H1 (cell line): ENCODE data around the gene SCN4A. TPM values are rescaled to one million over a fixed set of nuclear protein-coding genes. Genes with fewer than 3 reads are reported as not detected.

Source experiments
- CTCF ChIA-PET: fragments of 300-600 bp; sonication (Branson Sonifier 250); formaldehyde crosslinking; loops from one replicate; lab custom pipeline; 2021; ENCODE audit not compliant: partially characterized antibody; lab: Charles Lee
- POLR2A ChIA-PET: fragments of 300-600 bp; sonication (Branson Sonifier 250); formaldehyde crosslinking; loops from one replicate; lab custom pipeline; 2021; ENCODE audit warnings: inconsistent platforms; ENCODE audit not compliant: partially characterized antibody; lab: Charles Lee
- DNase-seq, 2 experiments: peaks; one replicate each; pipeline versions ENCODE4 v3.0.0 to v3.0.0-alpha.2; 2010 to 2022; ENCODE audit warnings: low spot score in 2 of 2, low read depth in 1 of 2, mixed read lengths in 1 of 2
- FAIRE-seq: peaks from 2 replicates; lab custom pipeline; 2011; peaks lifted over from hg19 to GRCh38; lab: Jason Lieb, UNC
- H2AFZ ChIP-seq: 2 replicates; pipeline ENCODE4 v1.8.1; 2012; ENCODE audit warnings: low read length, inconsistent platforms
- H2AK5ac ChIP-seq: 2 replicates; pipeline ENCODE4 v1.6.1; 2013; ENCODE audit warnings: low read depth, low read length
- H2BK120ac ChIP-seq: replicated peaks from 2 replicates; pipeline ENCODE3; 2013; ENCODE audit warnings: low read depth, low read length, inconsistent platforms
- H2BK12ac ChIP-seq: 2 replicates; pipeline ENCODE4 v1.6.1; 2013; ENCODE audit warnings: low read depth, low read length
- H2BK15ac ChIP-seq: 2 replicates; pipeline ENCODE4 v1.6.1; 2013; ENCODE audit warnings: low read length
- H2BK20ac ChIP-seq: 2 replicates; pipeline ENCODE4 v1.6.1; 2013; ENCODE audit warnings: low read length
- H2BK5ac ChIP-seq: 2 replicates; pipeline ENCODE4 v1.6.1; 2013; ENCODE audit warnings: low read depth, low read length
- H3K14ac ChIP-seq: 2 replicates; pipeline ENCODE4 v1.6.1; 2013; ENCODE audit warnings: inconsistent platforms; ENCODE audit not compliant: insufficient read length
- H3K18ac ChIP-seq: 2 replicates; pipeline ENCODE4 v1.6.1; 2013; ENCODE audit warnings: low read length; ENCODE audit errors: extremely low read depth
- H3K23ac ChIP-seq: 2 replicates; pipeline ENCODE4 v1.6.1; 2013; ENCODE audit warnings: inconsistent platforms; ENCODE audit not compliant: insufficient read length
- H3K23me2 ChIP-seq: 2 replicates; pipeline ENCODE4 v1.6.1; 2013; ENCODE audit warnings: low read depth, low read length
- H3K27ac ChIP-seq: 2 replicates; pipeline ENCODE4 v1.6.1; 2011; ENCODE audit warnings: low read depth, low read length, inconsistent platforms
- H3K27me3 ChIP-seq, 4 experiments: replicated peaks in 1 of 4; 1 replicate in 1 of 4; 2 replicates in 3 of 4; pipeline versions ENCODE4 v1.6.1 to v1.8.1; 2011 to 2013; ENCODE audit warnings: low read length in 3 of 4, mild to moderate bottlenecking in 3 of 4, inconsistent platforms in 2 of 4, mixed read lengths in 2 of 4, moderate library complexity in 1 of 4; ENCODE audit not compliant: control insufficient read depth in 3 of 4, insufficient read depth in 3 of 4; ENCODE audit errors: extremely low read depth in 1 of 4
- H3K36me3 ChIP-seq, 4 experiments: 2 replicates each; pipeline versions ENCODE4 v1.6.1 to v1.8.1; 2011 to 2013; ENCODE audit warnings: mild to moderate bottlenecking in 4 of 4, low read length in 3 of 4, moderate library complexity in 2 of 4, control low read depth in 1 of 4, inconsistent platforms in 1 of 4; ENCODE audit not compliant: insufficient read depth in 4 of 4, control insufficient read depth in 2 of 4
- H3K4ac ChIP-seq: replicated peaks from 2 replicates; pipeline ENCODE3; 2013; ENCODE audit warnings: low read length, low read depth, mixed read lengths, inconsistent platforms; ENCODE audit not compliant: insufficient read length
- H3K4me1 ChIP-seq, 4 experiments: replicated peaks in 1 of 4; 1 replicate in 1 of 4; 2 replicates in 3 of 4; pipeline versions ENCODE4 v1.6.1 to v1.8.1; 2011 to 2013; ENCODE audit warnings: low read length in 3 of 4, inconsistent platforms in 2 of 4, mixed read lengths in 1 of 4; ENCODE audit not compliant: insufficient read depth in 4 of 4, control insufficient read depth in 3 of 4
- H3K4me2 ChIP-seq, 2 experiments: 2 replicates each; pipeline versions ENCODE4 v1.6.1 to v1.8.1; 2011 to 2013; ENCODE audit warnings: low read depth in 2 of 2, low read length in 2 of 2, control low read depth in 1 of 2, inconsistent platforms in 1 of 2, mild to moderate bottlenecking in 1 of 2; ENCODE audit not compliant: insufficient read depth in 1 of 2
- H3K4me3 ChIP-seq, 4 experiments: fragments of 200-600, 300-600 bp in 1 of 4; sonication (generic), shearing (Covaris generic), sonication (Bioruptor Twin) in 1 of 4; 2 replicates each; pipeline versions ENCODE4 v1.5.1 to v1.8.1; 2011 to 2016; ENCODE audit warnings: low read length in 4 of 4, low read depth in 3 of 4, control low read depth in 2 of 4, inconsistent platforms in 2 of 4, mild to moderate bottlenecking in 2 of 4, mixed read lengths in 1 of 4, moderate library complexity in 1 of 4; ENCODE audit not compliant: insufficient read depth in 2 of 4; ENCODE audit errors: extremely low read depth in 1 of 4
- H3K56ac ChIP-seq: replicated peaks from 2 replicates; pipeline ENCODE3; 2013; ENCODE audit warnings: low read depth, mild to moderate bottlenecking, mixed read lengths, low read length, inconsistent platforms; ENCODE audit not compliant: insufficient read length
- H3K79me1 ChIP-seq: 2 replicates; pipeline ENCODE4 v1.6.1; 2013; ENCODE audit warnings: low read depth, low read length, control low read depth
- H3K79me2 ChIP-seq, 2 experiments: 2 replicates each; pipeline versions ENCODE4 v1.6.1 to v1.8.1; 2012 to 2013; ENCODE audit warnings: low read length in 2 of 2, mild to moderate bottlenecking in 2 of 2, inconsistent platforms in 1 of 2; ENCODE audit not compliant: insufficient read depth in 2 of 2, control insufficient read depth in 1 of 2
- H3K9ac ChIP-seq, 4 experiments: replicated peaks in 1 of 4; 1 replicate in 1 of 4; 2 replicates in 3 of 4; pipeline versions ENCODE4 v1.6.1 to v1.8.1; 2011 to 2013; ENCODE audit warnings: low read depth in 3 of 4, low read length in 3 of 4, control low read depth in 2 of 4, mild to moderate bottlenecking in 2 of 4, moderate library complexity in 2 of 4, inconsistent platforms in 1 of 4; ENCODE audit errors: extremely low read depth in 1 of 4
- H3K9me3 ChIP-seq, 2 experiments: 2 replicates each; pipeline versions ENCODE4 v1.6.1 to v1.8.1; 2012 to 2013; ENCODE audit warnings: mild to moderate bottlenecking in 2 of 2, moderate library complexity in 2 of 2, control low read depth in 1 of 2, inconsistent platforms in 1 of 2, low read depth in 1 of 2, low read length in 1 of 2, mixed read lengths in 1 of 2; ENCODE audit not compliant: insufficient read depth in 2 of 2
- H4K20me1 ChIP-seq, 2 experiments: replicated peaks in 1 of 2; 2 replicates each; pipeline versions ENCODE3 to v1.8.1; 2011 to 2013; ENCODE audit warnings: inconsistent platforms in 2 of 2, low read length in 2 of 2, mild to moderate bottlenecking in 1 of 2; ENCODE audit not compliant: insufficient read depth in 2 of 2, control insufficient read depth in 1 of 2
- H4K5ac ChIP-seq: 2 replicates; pipeline ENCODE4 v1.6.1; 2013; ENCODE audit warnings: low read length, low read depth, mixed read lengths, inconsistent platforms; ENCODE audit not compliant: insufficient read length
- H4K8ac ChIP-seq: 2 replicates; pipeline ENCODE4 v1.8.0; 2013; ENCODE audit warnings: mild to moderate bottlenecking, moderate library complexity, low read length, inconsistent platforms; ENCODE audit not compliant: insufficient read depth; ENCODE audit errors: extremely low read depth
- H4K91ac ChIP-seq: replicated peaks from 2 replicates; pipeline ENCODE3; 2013; ENCODE audit warnings: low read length, mixed read lengths, inconsistent platforms; ENCODE audit not compliant: insufficient read length
- BACH1 ChIP-seq: IDR thresholded peaks from 2 replicates; pipeline ENCODE4 v1.6.1; 2012; ENCODE audit warnings: low read length, improper control_type of control experiment
- GTF2F1 ChIP-seq: IDR thresholded peaks from 2 replicates; pipeline ENCODE4 v1.6.1; 2012; ENCODE audit warnings: low read depth, low read length, improper control_type of control experiment, borderline replicate concordance
- RFX5 ChIP-seq: IDR thresholded peaks from 2 replicates; pipeline ENCODE4 v1.6.1; 2011; ENCODE audit warnings: low read depth, low read length, improper control_type of control experiment, borderline replicate concordance
- WGBS, 2 experiments: shearing (Covaris generic) in 1 of 2; methylation state at CpG; one replicate each; pipeline versions ENCODE4 v1.1.6 to v1.1.7; 2013 to 2015; ENCODE audit warnings: low lambda C conversion rate in 2 of 2, mixed read lengths in 2 of 2, inconsistent platforms in 1 of 2, low coverage in 1 of 2, missing lambda C conversion rate in 1 of 2; ENCODE audit not compliant: insufficient replicate concordance in 2 of 2, insufficient coverage in 1 of 2, insufficient read length in 1 of 2; ENCODE audit errors: extremely low coverage in 1 of 2, missing lambda C conversion rate in 1 of 2; 5-methylcytosine and 5-hydroxymethylcytosine counted together
- polyA plus RNA-seq, 7 experiments: library from polyadenylated mRNA; depleted of rRNA in 3 of 7; stranded (reverse) in 5 of 7; unstranded in 2 of 7; fragments of >200 nt in 5 of 7; fragments of 200-250 nt in 2 of 7; gene quantifications; 1 replicate in 5 of 7; 2 replicates in 1 of 7; 4 replicates in 1 of 7; pipeline versions ENCODE4 v1.2.1 to v1.2.3, GENCODE V29; 2011 to 2013; ENCODE audit warnings: missing spikeins in 2 of 7, mixed read lengths in 2 of 7
- total RNA-seq: library from RNA; stranded (reverse); fragmentation: NEBNext Ultra II Directional; extraction: Animal tissue kit (Norgen Biotek cat#: 25700); gene quantifications from 2 replicates; pipeline ENCODE4 v1.2.1, GENCODE V29; 2021

SCN4A gene
- total and polyA plus RNA-seq, 2 of the 8 experiments (the other 6 are each of a cell fraction or from before 2014, with no cell fraction given) = 5.0 to 8.5 TPM

- Histone ChIP-seq H4K5ac (no peak overlapping the region), H3K79me2 (no peaks in the 10 kb centered on the region), H3K4ac (peak overlapping the region; percentile 32), H3K4me3 (no peak overlapping the region), H2BK12ac (peak overlapping the region; percentile 91; the same call in 1 of the 2 replicates), H3K9ac (no peak overlapping the region), H3K4me1 (peaks cover 0 to 18% (median 11%) of the 10 kb centered on the region in 4 experiments; a peak in 6 of 7 replicates), H2AK5ac (peak overlapping the region; percentile 18), H3K4me2 (no peak overlapping the region), H3K23me2 (no peaks in the 10 kb centered on the region; the same call in 1 of the 2 replicates), H4K8ac (no peak overlapping the region), H3K18ac (0 out of 2 replicates have a peak overlapping the region, but pooled peaks have one; percentile 11), H2BK20ac (peak overlapping the region; percentile 10; the same call in 1 of the 2 replicates), H4K91ac (peak overlapping the region; percentile 25), H3K9me3 (no peaks in the 10 kb centered on the region), H3K23ac (no peak overlapping the region), H4K20me1 (no peaks in the 10 kb centered on the region), H2AFZ (no peak overlapping the region), H3K14ac (no peak overlapping the region), H2BK5ac (peak overlapping the region; percentile 13; the same call in 1 of the 2 replicates), H3K36me3 (no peaks in the 10 kb centered on the region), H3K56ac (no peak overlapping the region), H3K27ac (no peak overlapping the region), H3K27me3 (peaks cover 0 to 4% (median 0%) of the 10 kb centered on the region in 4 experiments; a peak in 3 of 7 replicates), H2BK15ac (peak overlapping the region; percentile 94), H3K79me1 (no peaks in the 10 kb centered on the region), H2BK120ac (no peak overlapping the region)
- POLR2A ChIA-PET = interaction anchor here (1.0 kb wide), 1 partner anchor 155 kb away, joined by 5 read pairs; no protein-coding TSS in a partner anchor
- DNase-seq = no peak
- WGBS, 2 experiments = 90% methylated on average over 21 of the region's 21 CpGs; no CpG with 5 or more reads in 1 of the 2 experiments
- FAIRE-seq = no peak
- TF ChIP-seq RFX5 = no peak
- no peak for TF ChIP-seq BACH1
- no peak for TF ChIP-seq GTF2F1
- CTCF ChIA-PET = interaction anchor here (0.7 to 18.4 kb wide), 35 partner anchors 10 to 189 kb away, joined by 3 to 219 read pairs (median 5); partner anchors contain the start of genes CSHL1, GH1, GH2 and ICAM2
Measured at GRCh38 chr17:63989622-63990345, 17.1 kb upstream of the SCN4A start.
